HuH-7.5 (cell line): ENCODE results near the gene STK40.

Source experiments
- DNase-seq: peaks from one replicate; pipeline ENCODE4 v3.0.0; 2011; ENCODE audit warnings: low spot score

STK40 gene

GRCh38 chr1:36385410-36386264 lies at the start of gene STK40:
TSS of gene STK40 (minus strand) at chr1:36385924. CDS start at chr1:36361332, 24,592 bp downstream.
- DNase-seq = peak; percentile 83

DNA sequence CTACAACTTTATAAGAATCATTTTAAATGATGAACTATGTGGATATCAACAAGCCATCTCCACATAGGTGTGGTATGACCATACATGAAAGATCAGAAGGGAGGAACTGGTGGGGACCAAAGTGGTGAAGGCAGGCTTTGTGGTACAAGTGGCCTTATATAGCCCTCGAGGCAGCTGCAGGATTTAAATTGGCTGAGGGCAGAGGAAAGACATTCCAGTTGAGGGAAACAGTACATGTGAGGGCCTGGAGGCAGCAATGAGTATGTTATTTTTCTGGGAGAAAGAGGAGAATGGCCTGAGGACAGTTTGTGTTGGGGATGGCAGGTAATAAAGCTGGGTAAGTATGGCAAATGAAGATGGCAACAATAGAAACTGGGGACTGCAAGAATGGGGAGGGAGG lies 47.4 kb upstream of the STK40 start:
- no peak for DNase-seq

DNA sequence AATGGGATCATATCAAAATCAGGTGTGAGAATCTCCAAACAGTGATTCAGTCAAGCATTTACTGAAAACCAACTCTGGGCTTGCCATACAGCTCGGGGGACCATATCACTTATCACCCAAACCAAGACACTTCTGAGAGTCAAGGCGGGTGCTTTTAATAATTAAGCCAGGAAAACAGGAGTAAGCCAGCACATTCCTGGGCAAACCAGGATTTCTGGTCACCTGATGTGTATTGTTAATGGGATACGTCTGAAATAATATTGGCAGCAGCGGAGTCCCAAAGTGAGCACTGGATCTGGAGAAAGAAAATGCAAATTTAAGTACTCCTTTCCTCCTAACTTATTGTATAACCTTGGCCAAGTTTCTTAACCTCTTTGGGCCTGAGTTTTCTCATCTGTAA lies 46.9 kb upstream of the STK40 start:
- DNase-seq = no peak

DNA sequence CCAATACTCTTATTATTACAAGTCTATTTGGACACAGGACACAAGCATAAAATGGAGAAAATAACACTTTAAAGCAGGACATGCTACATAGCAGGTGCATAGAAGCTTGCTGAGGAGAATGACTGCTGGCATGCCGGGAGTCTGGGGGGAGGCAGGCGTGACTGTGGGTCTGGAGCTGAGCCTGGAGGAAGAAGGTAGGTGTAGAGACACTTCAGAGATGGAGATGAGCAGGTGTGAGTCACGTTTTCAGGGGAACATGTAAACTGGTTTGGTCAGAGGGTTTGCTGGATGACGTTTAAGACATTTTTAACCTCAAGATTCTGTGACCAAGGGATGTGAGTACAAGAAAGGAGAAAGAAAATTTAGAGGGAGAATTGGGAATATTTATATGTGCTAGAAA lies 40.1 kb upstream of the STK40 start:
- DNase-seq = no peak

GRCh38 chr1:36421649-36422048 lies 35.9 kb upstream of the STK40 start:
- DNase-seq = no peak

DNA sequence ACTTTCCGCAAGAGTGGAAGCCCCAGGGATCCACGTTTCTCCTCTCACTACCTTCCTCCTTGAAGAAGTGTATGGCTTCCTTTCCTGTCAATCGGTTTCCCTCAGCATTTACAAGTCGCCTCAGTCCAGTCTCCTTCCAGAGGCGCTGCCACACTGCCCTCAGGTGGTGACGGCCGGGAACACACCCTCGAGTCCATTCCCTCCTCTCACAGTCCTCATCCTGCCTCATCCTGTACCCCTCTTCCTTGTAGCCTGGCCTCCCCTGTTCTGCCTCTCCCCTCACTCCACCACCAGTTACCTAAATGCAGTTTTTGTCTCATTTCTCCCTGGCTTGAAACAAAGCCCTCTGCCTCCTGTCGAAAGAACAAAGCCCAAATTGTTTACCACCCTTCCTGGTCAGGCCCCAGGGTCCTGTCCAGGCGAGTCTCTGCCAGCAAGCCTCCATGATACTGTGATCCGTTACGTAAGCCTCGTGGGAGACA lies 35.2 kb upstream of the STK40 start:
- DNase-seq = peak; percentile 38

DNA sequence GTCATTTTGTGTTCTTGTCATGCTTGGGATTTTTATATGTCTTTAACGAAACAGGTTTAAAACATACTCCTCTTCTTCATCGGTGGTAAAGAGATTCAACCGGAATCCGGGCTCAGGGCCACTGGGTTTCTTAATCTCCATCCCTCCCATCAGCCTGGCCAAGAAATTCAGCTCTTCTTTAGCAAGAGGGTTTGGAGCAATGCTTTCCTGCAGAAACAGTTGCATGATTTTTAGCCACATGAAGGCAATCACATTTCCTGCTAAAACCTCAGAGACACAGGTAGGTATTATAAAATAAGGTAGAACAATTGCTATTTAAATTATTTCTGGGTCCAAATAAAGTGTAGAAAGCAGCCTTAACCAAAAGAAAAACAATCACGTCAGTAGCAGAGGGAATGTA lies 34.7 kb upstream of the STK40 start:
- DNase-seq = no peak

GRCh38 chr1:36419569-36419968 lies 33.8 kb upstream of the STK40 start:
- no peak for DNase-seq

- no peak for DNase-seq
These were observed 33.4 kb upstream of the STK40 start for GRCh38 chr1:36419140-36419539.

DNA sequence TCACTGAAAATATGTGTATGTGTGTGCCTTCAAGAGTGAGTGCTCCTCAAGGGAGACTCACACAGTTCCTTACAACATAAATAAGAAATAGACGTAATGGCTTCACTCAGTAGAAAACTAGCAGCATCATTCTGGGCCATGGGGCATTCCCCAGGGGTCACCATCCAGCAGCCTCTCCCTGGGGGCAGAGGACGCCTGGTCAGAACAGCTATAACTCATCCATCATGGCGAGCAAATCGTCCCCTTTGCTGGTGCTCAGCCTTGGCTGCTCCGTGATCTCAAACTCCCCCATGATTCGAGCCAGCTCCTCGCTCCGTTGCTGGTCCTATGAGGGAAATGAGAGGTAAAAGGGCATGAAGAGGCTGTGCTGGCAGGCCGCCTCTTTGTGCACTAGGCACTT lies 32.2 kb upstream of the STK40 start:
- DNase-seq = no peak

DNA sequence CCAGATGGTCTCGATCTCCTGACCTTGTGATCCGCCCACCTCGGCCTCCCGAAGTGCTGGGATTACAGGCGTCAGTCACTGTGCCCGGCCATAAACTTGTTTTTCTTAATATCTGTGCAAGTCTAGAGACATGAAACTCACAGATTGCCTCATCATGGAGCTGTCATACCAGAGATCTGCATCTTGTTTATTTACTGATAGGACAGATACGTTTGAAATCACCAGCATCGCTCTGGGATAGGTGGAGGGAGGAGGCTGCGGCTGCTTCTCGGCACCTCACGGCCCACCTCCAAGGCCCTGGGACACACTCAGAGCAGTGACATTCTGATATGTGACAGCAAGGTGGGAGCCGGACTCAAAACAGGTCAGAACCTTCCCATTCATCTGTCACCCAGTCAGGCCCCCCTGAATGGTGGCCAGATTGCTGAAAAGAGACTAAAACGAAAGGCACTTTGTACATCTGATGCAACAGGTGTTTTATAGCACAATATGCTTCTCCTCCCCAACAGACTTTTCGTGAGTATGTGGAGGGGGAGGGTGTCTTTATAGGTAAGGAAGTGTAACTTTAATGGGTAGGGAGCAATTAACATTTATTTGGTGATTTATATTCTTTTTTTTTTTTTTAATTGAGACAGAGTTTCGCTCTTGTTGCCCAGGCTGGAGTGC lies 30.1 kb upstream of the STK40 start:
- DNase-seq = no peak

DNA sequence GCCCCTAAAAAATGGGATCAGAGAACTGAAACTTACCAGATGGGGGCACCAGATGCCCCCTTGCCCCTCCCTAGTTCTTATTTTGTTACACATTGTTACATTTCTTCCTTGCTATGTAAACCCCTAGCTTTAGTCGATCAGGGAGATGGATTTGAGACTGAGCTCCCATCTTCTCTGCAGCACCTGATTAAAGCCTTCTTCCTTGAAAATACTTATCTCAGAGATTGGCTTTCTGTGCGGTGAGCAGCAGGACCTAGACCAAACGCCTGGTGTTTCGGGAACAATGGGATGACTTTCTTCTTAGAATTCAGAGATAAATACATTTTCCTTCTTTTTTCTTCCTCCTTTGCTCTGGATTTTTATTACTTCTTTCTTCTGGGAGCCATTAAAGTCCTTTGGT lies 28.7 kb upstream of the STK40 start:
- no peak for DNase-seq

DNA sequence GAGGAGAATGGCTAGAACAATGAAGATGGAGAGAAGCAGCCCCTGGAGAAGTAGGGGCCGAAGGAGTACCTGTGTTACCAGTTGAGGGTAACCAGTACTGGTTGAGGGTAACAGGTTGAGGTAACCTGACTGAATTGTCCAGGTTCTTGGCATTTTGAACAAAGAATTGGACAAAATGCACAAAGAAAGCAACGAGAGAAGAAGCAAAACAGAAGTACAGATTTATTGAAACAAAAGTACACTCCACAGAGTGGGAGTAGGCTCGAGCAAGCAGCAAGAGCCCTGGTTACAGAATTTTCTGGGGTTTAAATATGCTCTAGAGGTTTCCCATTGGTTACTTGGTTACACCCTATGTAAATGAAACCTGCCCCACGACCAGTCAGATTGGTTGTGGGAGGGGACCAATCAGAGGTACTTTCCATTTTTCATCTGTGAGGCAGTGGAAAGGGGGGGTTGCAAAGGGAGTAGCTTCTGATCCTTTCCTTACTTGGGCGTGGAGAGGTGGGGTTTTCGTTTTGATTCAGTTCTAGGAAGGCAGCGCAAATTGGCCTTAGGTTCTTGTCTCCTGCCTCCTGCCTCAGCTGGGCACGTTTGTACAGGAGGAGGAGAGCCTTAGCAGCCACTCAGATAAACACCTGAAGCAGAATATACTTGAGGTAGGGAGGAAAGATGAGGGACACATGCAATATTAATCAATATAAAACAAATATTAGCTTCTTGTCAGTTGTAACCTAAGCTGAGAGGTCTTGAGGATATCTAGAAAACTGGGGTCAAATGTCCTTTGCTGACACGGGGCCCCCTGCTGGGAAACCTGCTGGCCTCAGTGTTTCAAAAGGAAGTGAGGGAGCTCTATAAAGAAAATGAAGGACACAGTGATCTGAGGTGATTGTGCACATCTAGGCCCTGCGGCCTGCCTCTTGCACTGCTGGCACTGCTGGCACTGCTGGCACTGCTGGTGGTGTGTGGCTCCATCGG lies 26.2 kb upstream of the STK40 start:
- no peak for DNase-seq

GRCh38 chr1:36408479-36408878 lies 22.8 kb upstream of the STK40 start:
- DNase-seq = no peak

DNA sequence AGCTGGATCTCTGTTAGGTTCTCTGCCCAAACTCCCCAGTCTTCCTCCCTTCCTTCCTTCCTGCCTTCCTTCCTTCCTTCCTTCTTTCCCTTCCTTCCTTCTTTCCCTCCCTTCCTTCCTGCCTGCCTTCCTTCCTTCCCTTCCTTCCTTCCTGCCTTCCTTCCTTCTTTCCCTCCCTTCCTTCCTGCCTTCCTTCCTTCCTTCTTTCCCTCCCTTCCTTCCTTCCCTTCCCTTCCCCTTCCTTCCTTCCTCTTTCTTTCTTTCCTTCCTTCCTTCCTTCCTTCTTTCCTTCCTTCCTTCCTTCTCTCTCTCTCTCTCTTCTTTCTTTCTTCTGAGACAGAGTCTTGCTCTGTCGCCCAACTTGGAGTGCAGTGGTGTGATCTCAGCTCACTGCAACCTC lies 20.7 kb upstream of the STK40 start:
- DNase-seq = no peak

- DNase-seq = no peak
These were observed 16.8 kb upstream of the STK40 start for GRCh38 chr1:36402504-36402890.

DNA sequence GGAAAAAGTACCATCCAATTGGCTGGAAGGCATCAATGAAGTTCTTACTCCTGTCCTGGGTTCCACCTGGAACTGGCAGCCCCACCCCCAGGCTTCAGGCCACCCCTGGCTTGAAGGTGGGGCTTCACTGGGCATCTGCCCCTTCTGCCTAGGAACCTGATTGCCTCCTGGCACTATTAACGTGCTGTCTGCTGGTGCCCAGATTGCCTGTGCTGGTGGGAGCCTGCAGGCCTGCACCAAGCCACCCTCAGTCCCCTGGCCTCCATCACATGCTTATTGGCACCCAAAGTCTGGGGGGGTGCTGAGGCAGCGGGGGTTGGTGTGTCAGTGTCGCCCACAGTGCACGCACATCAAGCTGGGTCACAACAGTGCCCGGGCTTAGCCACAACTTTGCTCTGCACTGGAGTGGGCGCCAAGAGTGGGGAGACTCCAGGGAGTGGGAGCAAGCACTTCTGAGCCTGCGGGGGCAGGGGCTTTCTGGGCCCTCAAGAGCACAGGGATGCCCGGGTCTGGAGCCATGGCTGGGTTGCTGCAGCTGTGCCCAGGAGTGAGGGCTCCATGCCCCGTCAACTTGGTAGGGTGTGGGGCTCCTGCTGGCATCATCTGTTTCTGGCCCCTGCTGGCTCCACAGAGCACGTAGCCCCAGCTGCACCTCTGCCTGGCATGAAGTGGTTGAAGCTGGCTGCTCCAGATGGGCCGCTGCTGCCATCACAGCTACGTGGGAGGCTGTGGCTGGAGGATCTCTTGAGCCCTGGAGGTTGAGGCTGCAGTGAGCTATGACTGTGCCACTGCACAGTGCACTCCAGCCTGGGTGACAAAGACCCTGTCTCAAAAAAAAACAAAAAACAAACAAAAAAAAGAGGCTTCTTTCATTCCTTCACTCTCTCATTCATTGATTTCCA lies 16.1 kb upstream of the STK40 start:
- no peak for DNase-seq

DNA sequence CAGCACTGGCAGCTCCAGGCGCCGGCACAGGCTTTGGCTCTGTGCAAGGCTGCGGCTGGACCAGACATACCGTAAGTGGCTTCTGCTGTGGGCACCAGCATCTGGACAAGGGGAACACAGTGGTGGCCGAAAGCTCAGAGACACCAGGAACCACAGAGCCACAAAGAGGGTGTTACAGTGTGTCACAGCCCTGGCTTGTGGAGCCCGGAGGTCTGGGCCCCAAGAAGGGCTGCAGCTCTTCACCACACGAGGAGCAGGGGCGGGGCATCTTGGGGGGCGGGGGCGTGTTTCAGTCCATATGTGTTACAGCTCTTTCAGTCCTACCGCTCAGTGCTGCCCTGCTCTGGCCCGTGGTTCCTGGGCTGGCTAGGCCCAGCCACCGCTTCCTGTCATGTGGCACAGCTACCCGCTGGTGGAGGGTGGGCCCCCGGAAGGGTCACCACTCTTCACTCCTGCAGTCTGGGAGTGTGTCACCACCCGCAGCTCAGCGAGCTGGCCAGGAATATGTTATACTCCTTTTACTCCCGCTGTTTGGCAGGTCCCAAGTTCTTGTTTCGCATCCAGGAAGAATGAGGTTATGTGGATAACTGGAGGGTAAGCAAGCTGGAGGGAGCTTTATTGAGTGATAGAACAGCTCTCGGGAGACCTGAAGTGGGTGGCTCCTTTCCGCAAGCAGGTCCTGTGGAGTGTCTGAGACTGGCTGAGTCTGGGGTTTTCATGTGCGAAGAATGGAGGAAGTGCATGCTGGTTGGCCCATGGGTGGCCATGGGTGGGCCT lies 15.3 kb upstream of the STK40 start:
- no peak for DNase-seq

DNA sequence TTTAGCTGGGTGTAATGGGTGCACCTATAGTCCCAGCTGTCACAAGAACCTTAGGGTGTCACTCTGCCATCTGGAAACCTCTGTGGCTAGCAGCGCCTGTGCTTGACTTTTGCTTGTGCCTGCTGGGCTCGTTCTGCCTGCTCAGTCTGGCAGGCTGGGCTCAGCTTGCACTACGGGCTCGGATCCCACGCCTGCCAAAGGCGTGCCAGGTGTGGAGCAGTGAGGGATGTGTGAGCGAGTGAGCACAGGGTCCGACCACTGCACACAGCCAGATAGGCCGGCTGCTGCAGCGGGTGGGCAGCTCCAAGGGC lies 14.7 kb upstream of the STK40 start:
- no peak for DNase-seq

DNA sequence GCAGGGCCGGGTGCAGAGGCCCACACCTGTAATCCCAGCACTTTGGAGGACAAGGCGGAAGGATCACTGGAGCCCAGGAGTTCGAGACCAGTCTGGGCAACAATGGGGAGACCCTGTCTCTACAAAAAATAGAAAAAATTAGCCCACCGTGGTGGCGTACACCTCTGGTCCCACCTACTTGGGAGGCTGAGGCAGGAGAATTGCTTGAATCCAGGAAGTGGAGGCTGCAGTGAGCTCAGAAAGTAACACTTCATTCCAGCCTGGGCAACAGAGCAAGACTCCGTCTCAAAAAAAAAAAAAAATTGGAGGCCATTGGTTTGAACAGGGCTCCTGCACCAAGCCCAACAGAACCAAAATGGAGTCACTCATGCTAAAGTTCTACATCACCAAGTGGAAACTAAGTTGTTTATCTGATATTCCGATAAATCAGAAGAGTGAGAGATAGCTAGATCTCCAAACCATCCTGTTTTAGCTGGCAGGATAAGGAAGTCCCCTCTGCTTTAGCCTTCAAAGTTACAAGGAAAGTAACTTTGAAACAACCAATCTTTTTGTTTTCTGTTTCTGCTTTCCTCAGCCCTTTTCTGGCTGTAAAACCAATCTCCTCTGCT lies 12.8 kb upstream of the STK40 start:
- no peak for DNase-seq
